ENCODE data around the gene RTN4RL1. TPM values are rescaled to one million over a fixed set of nuclear protein-coding genes. Genes with fewer than 3 reads are reported as not detected.

The RTN4RL1 gene
- total RNA-seq, 1 experiment from 2014 or later = 0.22 TPM

DNA sequence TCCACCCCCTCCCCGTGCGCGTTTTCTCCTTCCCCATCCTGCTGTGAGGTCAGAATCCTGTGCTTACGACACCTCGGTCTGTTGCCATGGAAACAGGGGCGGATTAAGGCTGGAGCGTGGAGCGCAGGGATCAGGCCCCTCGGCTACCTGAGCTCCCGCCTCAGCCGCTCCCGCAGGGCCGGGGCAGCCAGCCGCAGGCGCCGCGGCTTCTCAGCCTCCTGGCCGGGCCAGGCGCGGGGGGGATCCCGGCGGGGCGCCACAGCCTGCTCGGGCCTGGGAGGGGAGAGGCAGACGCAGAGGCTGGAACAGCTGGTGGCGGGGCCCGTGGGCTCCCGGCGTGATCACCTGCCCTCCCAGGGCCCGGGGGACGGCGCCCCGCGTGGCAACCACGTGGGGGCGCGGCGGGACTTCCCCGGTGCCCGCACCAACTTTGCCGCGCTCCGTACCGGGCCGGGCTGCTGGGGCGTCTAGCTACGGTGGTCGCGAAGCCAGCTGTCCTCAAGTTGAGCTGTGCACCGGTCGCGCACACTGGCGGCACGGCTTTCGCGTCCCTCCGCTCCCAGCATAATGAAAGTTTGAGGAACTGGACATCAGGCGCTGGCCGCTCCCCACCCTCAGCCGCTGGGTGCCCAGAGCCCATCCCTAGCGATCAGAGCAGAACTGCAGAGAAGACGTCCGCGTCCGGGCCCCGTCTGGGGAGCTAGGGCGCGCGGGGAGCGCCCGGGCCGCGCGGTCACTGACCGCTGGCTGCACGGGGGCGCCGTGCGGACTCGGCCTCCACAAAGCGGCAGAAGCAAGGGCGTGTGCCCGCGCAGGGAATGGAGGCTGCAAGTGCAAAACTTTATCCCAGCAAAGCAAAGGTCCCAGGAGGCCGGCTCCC, 1.2 kb downstream of the RTN4RL1 start:
- no peak overlapping the region for H3K9ac ChIP-seq (ENCODE audit: extremely low read depth, insufficient read length, low read length)
- no peak overlapping the region for H2BK5ac ChIP-seq (ENCODE audit: insufficient read length, low read length)
- H3K4ac ChIP-seq (ENCODE audit: low read depth, low read length) = no peak overlapping the region
- H3K23me2 ChIP-seq (ENCODE audit: insufficient read length, low read depth, low read length, poor library complexity, severe bottlenecking) = peaks cover 20% of the 10 kb centered on the region
- H3K23ac ChIP-seq (ENCODE audit: insufficient read length, low read depth, low read length) = no peak overlapping the region
- no peak overlapping the region for H4K91ac ChIP-seq (ENCODE audit: insufficient read length, low read depth, low read length)
- no peak overlapping the region for H3K14ac ChIP-seq (ENCODE audit: insufficient read depth, low read length)
- no peak overlapping the region for H2AFZ ChIP-seq (ENCODE audit: low read length)
- H3K27me3 ChIP-seq (ENCODE audit: insufficient read depth, low read length) = peaks cover 66% of the 10 kb centered on the region
- no peaks in the 10 kb centered on the region for H3K79me1 ChIP-seq (ENCODE audit: insufficient read depth, low read depth, low read length, poor library complexity, severe bottlenecking)
- DNase-seq = peak; percentile 92
- H3K36me3 Mint-ChIP-seq (ENCODE audit: insufficient read depth in 1 of 3, low read depth in 3 of 3) = no peaks in the 10 kb centered on the region; a peak in 1 of 7 replicates
- no peaks in the 10 kb centered on the region for H3K79me2 ChIP-seq (ENCODE audit: insufficient read depth, low read length)
- peak overlapping the region; percentile 11 for H3K18ac ChIP-seq (ENCODE audit: insufficient read length, low read depth, low read length)
- no peak overlapping the region for H2BK120ac ChIP-seq (ENCODE audit: low read depth, low read length, poor library complexity, severe bottlenecking)
- no peak overlapping the region for H2AK5ac ChIP-seq (ENCODE audit: insufficient read length, low read length)
- peaks cover 6 to 15% of the 10 kb centered on the region in 2 experiments for H3K4me1 Mint-ChIP-seq
- TF ChIP-seq, protein P1, sequence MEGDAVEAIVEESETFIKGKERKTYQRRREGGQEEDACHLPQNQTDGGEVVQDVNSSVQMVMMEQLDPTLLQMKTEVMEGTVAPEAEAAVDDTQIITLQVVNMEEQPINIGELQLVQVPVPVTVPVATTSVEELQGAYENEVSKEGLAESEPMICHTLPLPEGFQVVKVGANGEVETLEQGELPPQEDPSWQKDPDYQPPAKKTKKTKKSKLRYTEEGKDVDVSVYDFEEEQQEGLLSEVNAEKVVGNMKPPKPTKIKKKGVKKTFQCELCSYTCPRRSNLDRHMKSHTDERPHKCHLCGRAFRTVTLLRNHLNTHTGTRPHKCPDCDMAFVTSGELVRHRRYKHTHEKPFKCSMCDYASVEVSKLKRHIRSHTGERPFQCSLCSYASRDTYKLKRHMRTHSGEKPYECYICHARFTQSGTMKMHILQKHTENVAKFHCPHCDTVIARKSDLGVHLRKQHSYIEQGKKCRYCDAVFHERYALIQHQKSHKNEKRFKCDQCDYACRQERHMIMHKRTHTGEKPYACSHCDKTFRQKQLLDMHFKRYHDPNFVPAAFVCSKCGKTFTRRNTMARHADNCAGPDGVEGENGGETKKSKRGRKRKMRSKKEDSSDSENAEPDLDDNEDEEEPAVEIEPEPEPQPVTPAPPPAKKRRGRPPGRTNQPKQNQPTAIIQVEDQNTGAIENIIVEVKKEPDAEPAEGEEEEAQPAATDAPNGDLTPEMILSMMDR (conservative IDR thresholded peaks at IDR 0.05) = no peak
- H3K27me3 Mint-ChIP-seq (ENCODE audit: low read depth) = peaks cover 95% of the 10 kb centered on the region
- H3K9me3 ChIP-seq (ENCODE audit: control insufficient read depth, low read depth, low read length) = no peaks in the 10 kb centered on the region
- no peak overlapping the region for H3K27ac Mint-ChIP-seq
- no peaks in the 10 kb centered on the region for H3K4me1 ChIP-seq (ENCODE audit: insufficient read depth, low read length)
- no CpG with 5 or more reads among the region's 85 CpGs for WGBS (ENCODE audit: extremely low coverage, insufficient read length, low lambda C conversion rate)
- no peaks in the 10 kb centered on the region for H4K20me1 ChIP-seq (ENCODE audit: control insufficient read depth, insufficient read depth, insufficient read length)
- peak overlapping the region; percentile 50 for H3K4me2 ChIP-seq (ENCODE audit: insufficient read depth, insufficient read length, low read length)
- H3K27ac ChIP-seq (ENCODE audit: insufficient read length, low read depth, low read length) = no peak overlapping the region
- no peak overlapping the region for H4K5ac ChIP-seq (ENCODE audit: insufficient read length, low read depth, low read length)
- no peak overlapping the region for H3K56ac ChIP-seq (ENCODE audit: insufficient read length, low read depth, low read length)
- no peak overlapping the region for H4K8ac ChIP-seq (replicated peaks; ENCODE audit: insufficient read length, low read depth, low read length)
- peak overlapping the region; percentile 49 to 81 for H3K4me3 Mint-ChIP-seq
- H2BK15ac ChIP-seq (ENCODE audit: low read depth, low read length) = no peak overlapping the region
- no peak overlapping the region for H2BK20ac ChIP-seq (ENCODE audit: low read depth, low read length, poor library complexity, severe bottlenecking)
- no peak overlapping the region for H2BK12ac ChIP-seq (ENCODE audit: insufficient read length, low read depth, low read length)
- H3K9me3 Mint-ChIP-seq = peaks cover 5 to 6% of the 10 kb centered on the region in 2 experiments; a peak in 4 of 5 replicates
- H3T11ph ChIP-seq (ENCODE audit: low read length) = no peak overlapping the region

All from H9 (cell line).